WERI-Rb-1 (cell line): ENCODE measurements around the gene FOSL1.

Source experiments
- DNase-seq: peaks from one replicate; pipeline ENCODE4 v3.0.0-alpha.2; 2020
- H3K27ac ChIP-seq: fragments of 250-450 bp; sonication (Bioruptor Pico); 2 replicates; pipeline ENCODE4 v1.5.1; 2020; ENCODE audit warnings: mild to moderate bottlenecking, moderate library complexity
- H3K27me3 ChIP-seq: fragments of 250-450 bp; sonication (Bioruptor Pico); 2 replicates; pipeline ENCODE4 v1.5.1; 2021; ENCODE audit warnings: mild to moderate bottlenecking, low read depth, moderate library complexity; ENCODE audit not compliant: insufficient read depth, severe bottlenecking
- H3K36me3 ChIP-seq: fragments of 250-450 bp; sonication (Bioruptor Pico); 2 replicates; pipeline ENCODE4 v1.5.1; 2020; ENCODE audit warnings: mild to moderate bottlenecking, moderate library complexity
- H3K4me3 ChIP-seq: 2 replicates; pipeline ENCODE4 v1.5.1; 2011; ENCODE audit warnings: low read depth, mild to moderate bottlenecking, control low read depth, low read length
- H3K9me3 ChIP-seq: fragments of 250-450 bp; sonication (Bioruptor Pico); 2 replicates; pipeline ENCODE4 v1.5.1; 2021; ENCODE audit warnings: mild to moderate bottlenecking, moderate library complexity; ENCODE audit not compliant: severe bottlenecking
- CTCF ChIP-seq: IDR thresholded peaks from 2 replicates; pipeline ENCODE4 v1.5.1; 2011; ENCODE audit warnings: low read depth, mild to moderate bottlenecking, control low read depth, inconsistent platforms, low read length

The FOSL1 gene

DNA sequence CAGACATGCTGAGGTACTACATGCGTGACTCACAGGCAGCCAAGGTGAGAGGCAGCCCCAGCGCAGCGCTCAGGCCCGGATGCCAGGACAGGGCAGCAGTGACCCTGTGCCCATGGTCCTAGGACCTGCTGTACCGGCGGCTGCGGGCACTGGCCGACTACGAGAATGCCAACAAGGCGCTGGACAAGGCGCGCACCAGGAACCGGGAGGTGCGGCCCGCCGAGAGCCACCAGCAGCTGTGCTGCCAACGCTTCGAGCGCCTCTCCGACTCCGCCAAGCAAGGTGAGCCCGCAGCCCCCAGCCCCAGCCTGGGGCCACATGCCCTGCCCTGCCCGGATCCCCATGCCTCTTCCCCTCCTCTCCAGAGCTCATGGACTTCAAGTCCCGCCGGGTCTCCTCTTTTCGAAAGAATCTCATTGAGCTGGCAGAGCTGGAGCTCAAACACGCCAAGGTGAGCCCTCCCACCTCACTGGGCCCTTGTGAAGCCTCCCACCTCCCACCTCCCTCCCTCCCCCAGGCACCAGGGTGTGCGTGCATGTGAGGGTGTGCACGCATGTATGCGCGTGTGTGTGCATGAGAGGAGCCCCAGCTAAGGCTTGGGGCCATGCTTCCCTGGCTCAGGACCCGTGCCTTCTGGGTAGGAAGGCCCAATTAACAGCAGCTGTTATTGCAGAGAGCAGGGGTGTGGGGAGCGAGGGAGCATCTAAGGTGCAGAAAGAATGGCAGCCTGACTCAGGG is 47.5 kb downstream of the FOSL1 start:
- Histone ChIP-seq H3K27ac (no peak overlapping the region), H3K27me3 (no peaks in the 10 kb centered on the region), H3K36me3 (peaks cover 67% of the 10 kb centered on the region), H3K4me3 (no peak overlapping the region), H3K9me3 (peaks cover 5% of the 10 kb centered on the region)
- TF ChIP-seq CTCF, result no peak
- no peak for DNase-seq

GRCh38 chr11:65851811-65852507 is 48.2 kb downstream of the FOSL1 start:
- DNase-seq, result no peak
- no peak overlapping the region for H3K27ac ChIP-seq
- no peak overlapping the region for H3K4me3 ChIP-seq
- H3K9me3 ChIP-seq, result peaks cover 5% of the 10 kb centered on the region
- peaks cover 61% of the 10 kb centered on the region for H3K36me3 ChIP-seq
- no peak for TF ChIP-seq CTCF
- no peaks in the 10 kb centered on the region for H3K27me3 ChIP-seq

DNA sequence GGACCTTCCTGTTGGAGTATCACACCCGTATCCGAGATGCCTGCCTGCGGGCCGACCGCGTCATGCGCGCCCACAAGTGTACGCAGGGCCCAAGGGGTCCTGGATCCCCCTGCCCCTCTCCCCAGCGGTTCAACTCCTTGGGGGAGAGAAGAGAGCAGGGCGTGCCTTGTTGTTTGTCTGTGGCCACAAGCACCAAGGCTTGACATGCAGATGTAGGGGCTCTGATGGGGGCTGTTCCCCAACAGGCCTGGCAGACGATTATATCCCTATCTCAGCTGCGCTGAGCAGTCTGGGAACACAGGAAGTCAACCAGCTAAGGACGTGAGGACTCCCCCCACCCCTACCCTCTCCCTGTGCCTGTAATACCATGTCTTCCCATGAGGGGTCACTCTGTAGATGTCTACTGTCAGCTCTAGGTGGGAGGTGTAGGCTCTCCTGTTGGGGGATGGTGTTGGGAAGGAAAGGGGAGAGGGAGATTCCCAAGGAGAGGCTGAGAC is 49.1 kb downstream of the FOSL1 start:
- H3K4me3 ChIP-seq, result no peak overlapping the region
- H3K36me3 ChIP-seq, result peaks cover 53% of the 10 kb centered on the region
- no peak overlapping the region for H3K27ac ChIP-seq
- H3K9me3 ChIP-seq, result peaks cover 5% of the 10 kb centered on the region
- TF ChIP-seq CTCF, result peak; percentile 59
- DNase-seq, result peak; percentile 53
- H3K27me3 ChIP-seq, result no peaks in the 10 kb centered on the region

- no peak overlapping the region for H3K27ac ChIP-seq
- no peak overlapping the region for H3K4me3 ChIP-seq
- peaks cover 5% of the 10 kb centered on the region for H3K9me3 ChIP-seq
- no peak for TF ChIP-seq CTCF
- no peak for DNase-seq
- H3K27me3 ChIP-seq, result no peaks in the 10 kb centered on the region
- peaks cover 46% of the 10 kb centered on the region for H3K36me3 ChIP-seq
Observed at GRCh38 chr11:65850217-65851082, 49.7 kb downstream of the FOSL1 start.

DNA sequence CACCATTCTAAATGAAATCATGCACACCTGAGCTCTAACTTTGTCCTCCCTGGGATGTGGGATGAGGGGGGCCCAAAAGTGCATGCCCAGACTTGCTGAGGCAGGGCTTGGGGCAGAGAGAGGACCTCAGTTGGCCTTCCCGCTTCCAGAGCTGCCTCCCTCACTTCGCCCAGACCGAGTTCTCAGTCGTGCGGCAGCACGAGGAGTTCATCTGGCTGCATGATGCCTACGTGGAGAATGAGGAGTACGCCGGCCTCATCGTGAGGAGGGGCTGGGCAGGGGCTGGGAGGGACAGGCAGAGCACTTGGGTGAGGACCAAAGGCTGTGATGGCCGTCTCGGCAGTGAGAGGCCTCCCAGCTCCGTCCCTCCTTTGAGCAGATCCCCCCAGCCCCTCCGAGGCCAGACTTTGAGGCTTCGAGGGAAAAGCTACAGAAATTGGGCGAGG is 50.4 kb downstream of the FOSL1 start:
- peaks cover 40% of the 10 kb centered on the region for H3K36me3 ChIP-seq
- no peak for TF ChIP-seq CTCF
- H3K4me3 ChIP-seq, result no peak overlapping the region
- peaks cover 5% of the 10 kb centered on the region for H3K9me3 ChIP-seq
- no peaks in the 10 kb centered on the region for H3K27me3 ChIP-seq
- DNase-seq, result peak; percentile 10
- no peak overlapping the region for H3K27ac ChIP-seq
